ENCODE results near the gene SAMD4B.

GRCh38 chr19:39416152-39417120 lies 74.2 kb downstream of the SAMD4B start:
- TF ChIP-seq CTCF (IDR thresholded peaks at IDR 0.05) (no peak), POLR2AphosphoS5 (IDR thresholded peaks at IDR 0.05) (peak in 1 of 3 donors; percentile 20), POLR2A (IDR thresholded peaks at IDR 0.05) (no peak)

Measured in stomach (tissue), 4 donors.